Measurements from ENCODE around the gene ZNF827.
A peak's percentile ranks its signal among the peaks of the same experiment; 100 is the strongest.

The ZNF827 gene

DNA sequence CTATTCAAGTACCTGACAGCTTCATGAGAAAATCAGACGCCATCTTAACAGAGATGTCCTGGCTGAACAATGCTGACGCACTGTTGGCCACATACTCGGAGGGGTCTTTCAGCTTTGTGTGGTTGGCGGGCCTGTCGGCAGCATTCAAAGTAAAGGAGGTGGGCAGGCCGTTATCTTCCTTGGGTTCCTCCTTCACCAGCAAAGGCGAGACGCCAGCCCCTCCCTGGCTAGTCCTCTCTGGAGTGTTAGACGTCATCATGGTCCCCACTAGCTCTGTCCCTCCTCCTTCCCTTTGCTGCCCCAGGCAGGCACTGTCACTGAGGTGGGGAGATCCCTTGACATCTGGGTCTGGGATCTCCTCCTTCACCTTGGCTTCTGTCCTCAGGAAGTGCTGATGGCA, 53.0 kb downstream of the ZNF827 start:
- no peaks in the 10 kb centered on the region for H3K9me3 ChIP-seq (ENCODE audit: control insufficient read depth, low read length)
- no peak for DNase-seq (ENCODE audit: low read depth)
- no peaks in the 10 kb centered on the region for H3K36me3 ChIP-seq (ENCODE audit: control insufficient read depth, insufficient read depth, low read length, severe bottlenecking)
- no peak overlapping the region for H3K9ac ChIP-seq (ENCODE audit: low read length)
- H3K4me3 ChIP-seq (ENCODE audit: low read length): no peak overlapping the region
- no peaks in the 10 kb centered on the region for H3K27me3 ChIP-seq (replicated peaks; ENCODE audit: control insufficient read depth, insufficient read depth, low read length)
- peaks cover 18% of the 10 kb centered on the region for H3K4me1 ChIP-seq (ENCODE audit: control insufficient read depth, insufficient read depth, low read length)

DNA sequence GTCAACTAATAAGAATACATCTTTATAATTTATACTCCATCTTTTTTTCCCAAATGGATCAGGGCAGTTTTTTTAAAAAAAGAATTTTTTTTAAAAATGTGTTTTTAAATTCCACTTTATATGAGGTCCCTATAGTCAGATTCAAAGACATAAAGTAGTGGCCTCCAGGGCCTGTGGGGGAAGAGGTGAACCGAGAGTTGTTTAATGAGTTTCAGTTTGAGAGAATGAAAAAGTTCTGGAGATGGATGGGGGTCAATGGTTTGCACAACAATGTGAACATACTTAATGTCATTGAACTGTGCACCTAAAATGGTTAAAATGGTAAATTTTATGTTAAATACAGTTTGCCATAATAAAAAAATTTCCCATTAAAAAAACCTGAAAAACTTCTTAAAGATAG, 53.8 kb downstream of the ZNF827 start:
- Histone ChIP-seq H3K36me3 (ENCODE audit: control insufficient read depth, insufficient read depth, low read length, severe bottlenecking) (no peaks in the 10 kb centered on the region), H3K4me3 (ENCODE audit: low read length) (no peak overlapping the region), H3K9ac (ENCODE audit: low read length) (no peak overlapping the region), H3K4me1 (ENCODE audit: control insufficient read depth, insufficient read depth, low read length) (peaks cover 18% of the 10 kb centered on the region), H3K9me3 (ENCODE audit: control insufficient read depth, low read length) (no peaks in the 10 kb centered on the region), H3K27me3 (replicated peaks; ENCODE audit: control insufficient read depth, insufficient read depth, low read length) (no peaks in the 10 kb centered on the region)
- no peak for DNase-seq (ENCODE audit: low read depth)

DNA sequence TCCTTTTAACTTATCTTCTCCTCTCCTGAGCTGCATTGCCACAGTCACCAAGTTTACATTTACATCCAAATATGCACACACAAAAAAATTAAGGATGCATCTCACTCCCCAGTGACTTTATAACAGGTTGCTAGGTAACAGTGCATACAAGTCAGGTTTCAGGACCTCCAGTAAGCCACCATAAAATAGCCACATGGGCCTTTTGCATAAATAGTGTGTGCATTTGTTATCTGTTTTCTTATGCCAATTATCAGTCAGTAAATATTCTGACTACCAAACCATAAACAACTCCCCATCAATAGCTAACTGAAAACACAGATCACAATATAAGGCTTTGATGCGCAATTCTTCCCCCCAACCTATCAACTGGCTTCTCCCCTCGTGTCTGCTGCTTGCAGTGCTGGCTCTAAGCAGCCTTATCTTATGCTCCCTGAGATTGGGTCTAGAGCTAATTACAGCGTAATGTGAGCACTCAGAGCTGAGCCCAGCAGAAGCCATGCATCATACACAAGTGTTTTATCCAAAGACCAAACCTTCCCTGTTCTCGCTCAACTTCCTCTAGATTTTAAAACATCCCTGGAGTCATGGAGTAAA, 55.4 kb downstream of the ZNF827 start:
- no peak overlapping the region for H3K9ac ChIP-seq (ENCODE audit: low read length)
- no peaks in the 10 kb centered on the region for H3K27me3 ChIP-seq (replicated peaks; ENCODE audit: control insufficient read depth, insufficient read depth, low read length)
- H3K4me1 ChIP-seq (ENCODE audit: control insufficient read depth, insufficient read depth, low read length): peaks cover 23% of the 10 kb centered on the region
- H3K36me3 ChIP-seq (ENCODE audit: control insufficient read depth, insufficient read depth, low read length, severe bottlenecking): no peaks in the 10 kb centered on the region
- H3K4me3 ChIP-seq (ENCODE audit: low read length): no peak overlapping the region
- DNase-seq (ENCODE audit: low read depth): no peak
- no peaks in the 10 kb centered on the region for H3K9me3 ChIP-seq (ENCODE audit: control insufficient read depth, low read length)

DNA sequence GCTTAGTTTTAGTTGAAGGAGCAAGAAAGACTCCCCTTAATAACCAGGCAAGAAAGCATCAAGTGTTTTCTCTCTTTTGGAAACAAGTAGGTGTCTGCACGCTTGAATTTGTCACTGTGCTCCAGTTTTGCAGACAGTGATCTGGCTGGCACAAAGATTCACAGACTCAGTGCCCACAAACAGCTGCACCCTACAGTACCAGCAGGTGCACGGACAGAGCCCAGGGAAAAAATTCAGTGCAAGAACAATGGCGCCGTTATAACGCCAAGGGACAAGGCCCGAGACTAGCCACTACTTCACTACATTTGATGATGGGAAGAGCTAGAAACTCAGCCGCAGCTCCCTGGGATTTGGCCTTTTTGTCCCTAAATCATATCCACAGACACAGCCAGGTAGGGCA, 56.0 kb downstream of the ZNF827 start:
- peaks cover 20% of the 10 kb centered on the region for H3K4me1 ChIP-seq (ENCODE audit: control insufficient read depth, insufficient read depth, low read length)
- DNase-seq (ENCODE audit: low read depth): no peak
- no peaks in the 10 kb centered on the region for H3K27me3 ChIP-seq (replicated peaks; ENCODE audit: control insufficient read depth, insufficient read depth, low read length)
- H3K9ac ChIP-seq (ENCODE audit: low read length): no peak overlapping the region
- H3K9me3 ChIP-seq (ENCODE audit: control insufficient read depth, low read length): no peaks in the 10 kb centered on the region
- H3K4me3 ChIP-seq (ENCODE audit: low read length): no peak overlapping the region
- H3K36me3 ChIP-seq (ENCODE audit: control insufficient read depth, insufficient read depth, low read length, severe bottlenecking): no peaks in the 10 kb centered on the region

DNA sequence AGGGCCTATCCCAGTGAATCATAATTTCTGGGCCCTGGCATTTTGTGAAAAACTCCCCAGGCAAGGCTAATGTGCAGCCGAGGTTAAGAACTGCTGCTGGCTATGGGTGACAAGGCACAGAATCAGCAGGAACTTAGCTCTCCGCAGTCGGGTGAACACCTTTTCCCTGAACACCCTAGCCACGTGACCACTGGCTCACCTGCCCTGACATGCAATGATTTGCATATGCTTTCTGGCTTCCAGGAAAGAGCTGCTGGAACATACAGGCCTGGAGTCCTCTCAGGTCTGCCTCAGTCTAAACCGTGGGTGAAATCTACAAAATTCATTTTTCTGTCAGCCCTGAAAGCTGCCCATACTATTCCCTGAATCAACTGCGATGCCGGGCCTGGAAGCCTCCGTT, 56.6 kb downstream of the ZNF827 start:
- H3K4me3 ChIP-seq (ENCODE audit: low read length): no peak overlapping the region
- no peaks in the 10 kb centered on the region for H3K36me3 ChIP-seq (ENCODE audit: control insufficient read depth, insufficient read depth, low read length, severe bottlenecking)

DNA sequence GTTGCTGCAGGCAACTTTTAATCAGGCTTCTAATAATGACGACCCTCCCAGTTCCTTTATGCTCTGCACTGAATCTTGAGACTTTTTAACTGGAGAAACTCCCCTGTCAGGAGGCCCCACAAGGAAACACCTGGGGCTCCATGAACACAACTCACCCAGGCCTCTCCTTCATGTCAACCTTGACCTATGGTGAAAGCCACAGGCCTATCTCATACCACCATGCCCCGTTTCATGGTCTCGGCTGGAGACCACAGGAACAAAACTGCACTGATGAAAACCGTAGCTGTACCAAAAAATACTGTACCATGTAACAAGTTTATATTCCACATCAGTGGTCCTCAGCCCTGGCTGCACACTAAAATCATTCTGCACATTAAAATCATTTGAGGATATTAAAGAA, 57.0 kb downstream of the ZNF827 start:
- DNase-seq (ENCODE audit: low read depth): no peak
- peaks cover 10% of the 10 kb centered on the region for H3K4me1 ChIP-seq (ENCODE audit: control insufficient read depth, insufficient read depth, low read length)
- no peaks in the 10 kb centered on the region for H3K9me3 ChIP-seq (ENCODE audit: control insufficient read depth, low read length)
- H3K36me3 ChIP-seq (ENCODE audit: control insufficient read depth, insufficient read depth, low read length, severe bottlenecking): no peaks in the 10 kb centered on the region
- H3K27me3 ChIP-seq (replicated peaks; ENCODE audit: control insufficient read depth, insufficient read depth, low read length): no peaks in the 10 kb centered on the region
- no peak overlapping the region for H3K9ac ChIP-seq (ENCODE audit: low read length)
- H3K4me3 ChIP-seq (ENCODE audit: low read length): no peak overlapping the region

More for the DNA sequence above, 56.6 kb downstream of the ZNF827 start:
- no peaks in the 10 kb centered on the region for H3K27me3 ChIP-seq (replicated peaks; ENCODE audit: control insufficient read depth, insufficient read depth, low read length)
- no peaks in the 10 kb centered on the region for H3K9me3 ChIP-seq (ENCODE audit: control insufficient read depth, low read length)
- peaks cover 14% of the 10 kb centered on the region for H3K4me1 ChIP-seq (ENCODE audit: control insufficient read depth, insufficient read depth, low read length)
- DNase-seq (ENCODE audit: low read depth): no peak
- no peak overlapping the region for H3K9ac ChIP-seq (ENCODE audit: low read length)

DNA sequence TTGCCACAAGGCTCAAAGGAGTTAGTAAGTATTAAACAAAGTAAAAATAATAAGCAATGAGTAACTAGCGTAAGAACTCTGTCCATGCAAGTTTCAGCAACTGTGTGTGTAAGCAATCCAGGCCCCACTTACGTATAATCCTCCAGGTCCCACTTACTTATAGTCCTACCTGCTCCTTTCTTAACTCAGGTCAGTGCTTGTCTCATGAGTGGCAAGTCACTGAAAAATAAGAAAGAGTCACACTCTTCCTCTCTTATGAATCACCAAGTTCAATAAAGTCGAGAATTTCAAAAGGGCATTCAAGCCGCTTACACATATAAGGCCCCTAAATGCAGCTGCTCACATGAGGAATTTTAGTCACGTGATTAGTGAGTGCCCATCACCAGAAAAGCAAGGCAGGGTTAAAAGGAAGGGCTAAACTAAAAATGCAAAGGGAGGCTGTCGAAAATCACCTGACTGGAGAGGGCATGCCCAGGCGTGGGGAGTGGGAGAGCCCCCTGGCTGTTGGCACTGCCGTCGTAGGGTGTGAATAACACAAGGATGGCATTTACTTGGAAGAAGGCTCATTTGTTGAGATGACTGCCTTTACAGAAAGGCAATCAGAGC, 58.2 kb downstream of the ZNF827 start:
- no peak for DNase-seq (ENCODE audit: low read depth)
- Histone ChIP-seq H3K4me1 (ENCODE audit: control insufficient read depth, insufficient read depth, low read length) (peaks cover 5% of the 10 kb centered on the region), H3K36me3 (ENCODE audit: control insufficient read depth, insufficient read depth, low read length, severe bottlenecking) (no peaks in the 10 kb centered on the region), H3K9me3 (ENCODE audit: control insufficient read depth, low read length) (no peaks in the 10 kb centered on the region), H3K4me3 (ENCODE audit: low read length) (no peak overlapping the region), H3K27me3 (replicated peaks; ENCODE audit: control insufficient read depth, insufficient read depth, low read length) (no peaks in the 10 kb centered on the region), H3K9ac (ENCODE audit: low read length) (no peak overlapping the region)

DNA sequence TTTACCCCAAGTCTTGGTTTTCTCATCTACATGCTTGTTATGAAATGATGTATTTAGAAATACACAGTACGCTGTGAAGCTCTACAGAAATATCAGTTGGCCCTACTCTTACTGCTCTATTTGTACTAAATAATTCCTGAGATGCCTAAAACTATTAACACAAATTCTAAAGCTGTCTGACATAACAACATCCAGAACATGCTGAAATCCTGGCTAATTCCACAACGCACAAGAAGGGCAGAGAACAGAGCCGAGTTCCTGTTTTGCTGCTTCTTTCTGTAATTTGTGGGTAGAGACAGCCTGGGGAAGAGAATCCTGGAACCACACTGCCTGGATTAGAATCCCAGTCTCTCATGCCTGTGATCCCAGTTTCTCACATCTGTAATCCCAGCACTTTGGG, 59.0 kb downstream of the ZNF827 start:
- no peaks in the 10 kb centered on the region for H3K9me3 ChIP-seq (ENCODE audit: control insufficient read depth, low read length)
- DNase-seq (ENCODE audit: low read depth): peak; percentile 72
- H3K4me1 ChIP-seq (ENCODE audit: control insufficient read depth, insufficient read depth, low read length): peaks cover 5% of the 10 kb centered on the region
- no peak overlapping the region for H3K9ac ChIP-seq (ENCODE audit: low read length)
- H3K36me3 ChIP-seq (ENCODE audit: control insufficient read depth, insufficient read depth, low read length, severe bottlenecking): no peaks in the 10 kb centered on the region
- H3K27me3 ChIP-seq (replicated peaks; ENCODE audit: control insufficient read depth, insufficient read depth, low read length): no peaks in the 10 kb centered on the region
- no peak overlapping the region for H3K4me3 ChIP-seq (ENCODE audit: low read length)

DNA sequence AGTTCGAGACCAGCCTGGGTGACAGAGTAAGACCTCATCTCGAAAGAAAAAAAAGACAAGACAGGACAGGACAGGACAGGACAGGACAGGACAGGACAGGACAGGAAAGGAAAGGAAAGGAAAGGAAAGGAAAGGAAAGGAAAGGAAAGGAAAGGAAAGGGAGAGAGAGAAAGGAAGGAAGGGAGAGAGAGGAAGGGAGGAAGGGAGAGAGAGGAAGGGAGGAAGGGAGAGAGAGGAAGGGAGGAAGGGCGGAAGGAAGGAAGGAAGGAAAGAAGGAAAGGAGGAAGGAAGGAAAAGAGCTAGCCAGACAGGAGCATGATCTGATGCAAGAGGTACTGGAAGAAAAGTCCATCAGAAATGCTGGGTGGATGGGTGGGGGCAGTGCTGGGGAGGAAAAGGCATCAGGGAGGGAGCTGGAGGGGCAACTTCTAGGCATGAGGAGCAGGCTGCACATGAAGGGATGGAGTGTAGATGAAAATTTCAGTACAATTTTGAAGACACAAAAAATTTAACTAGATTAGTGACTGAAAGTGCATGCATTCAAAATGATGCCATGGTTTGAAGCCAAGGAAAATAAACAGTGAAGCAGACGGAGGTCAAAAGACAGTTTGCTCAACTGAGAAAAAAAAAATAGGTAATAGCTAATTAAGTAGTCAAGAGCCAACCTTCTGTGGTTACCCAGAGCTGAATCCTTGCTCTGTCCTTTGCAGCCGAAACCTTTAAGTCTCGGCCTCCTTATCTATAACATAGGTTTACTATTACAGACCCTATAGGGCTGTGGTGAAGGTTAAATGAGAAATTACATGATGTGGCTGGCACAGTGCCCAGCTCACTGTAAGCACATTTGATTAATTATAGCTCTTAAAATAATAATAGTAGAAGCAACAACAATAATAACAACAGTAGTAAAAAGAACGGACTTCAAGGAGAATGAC, 59.9 kb downstream of the ZNF827 start:
- peaks cover 5% of the 10 kb centered on the region for H3K4me1 ChIP-seq (ENCODE audit: control insufficient read depth, insufficient read depth, low read length)
- peak; percentile 79 for DNase-seq (ENCODE audit: low read depth)
- H3K9me3 ChIP-seq (ENCODE audit: control insufficient read depth, low read length): no peaks in the 10 kb centered on the region
- H3K9ac ChIP-seq (ENCODE audit: low read length): no peak overlapping the region
- no peaks in the 10 kb centered on the region for H3K36me3 ChIP-seq (ENCODE audit: control insufficient read depth, insufficient read depth, low read length, severe bottlenecking)
- no peak overlapping the region for H3K4me3 ChIP-seq (ENCODE audit: low read length)
- no peaks in the 10 kb centered on the region for H3K27me3 ChIP-seq (replicated peaks; ENCODE audit: control insufficient read depth, insufficient read depth, low read length)

DNA sequence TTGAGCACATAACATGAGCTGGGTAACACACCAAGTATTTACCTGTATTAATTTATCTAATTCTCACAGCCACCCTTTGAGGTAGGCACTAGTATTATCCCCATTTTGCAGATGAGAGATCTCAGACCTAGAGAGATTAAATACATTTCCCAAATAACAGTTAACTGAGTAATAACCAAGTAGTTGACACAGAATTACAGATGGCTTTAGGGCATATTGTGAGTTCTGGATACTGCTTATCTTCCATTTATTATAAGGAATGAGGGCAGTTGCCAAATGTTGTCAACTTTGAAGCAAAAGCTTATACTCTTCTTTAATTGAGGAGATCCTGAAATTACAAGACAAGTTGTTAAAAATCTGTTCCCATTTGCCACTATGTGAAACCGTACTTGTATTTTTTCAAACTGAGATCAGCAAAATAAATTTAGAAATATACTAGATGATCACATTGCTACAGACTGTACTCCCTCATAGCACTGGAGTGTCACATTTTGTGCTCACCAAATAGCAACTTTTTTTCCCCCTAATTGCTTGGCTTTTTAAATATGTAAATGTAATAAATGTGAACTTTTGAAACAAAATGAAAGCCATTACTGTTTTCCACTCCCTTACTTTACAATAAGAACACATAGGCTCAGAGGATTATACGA, 62.0 kb downstream of the ZNF827 start:
- H3K36me3 ChIP-seq (ENCODE audit: control insufficient read depth, insufficient read depth, low read length, severe bottlenecking): no peaks in the 10 kb centered on the region
- no peak for DNase-seq (ENCODE audit: low read depth)
- no peak overlapping the region for H3K9ac ChIP-seq (ENCODE audit: low read length)
- no peaks in the 10 kb centered on the region for H3K9me3 ChIP-seq (ENCODE audit: control insufficient read depth, low read length)
- H3K4me1 ChIP-seq (ENCODE audit: control insufficient read depth, insufficient read depth, low read length): peaks cover 5% of the 10 kb centered on the region
- no peak overlapping the region for H3K4me3 ChIP-seq (ENCODE audit: low read length)
- H3K27me3 ChIP-seq (replicated peaks; ENCODE audit: control insufficient read depth, insufficient read depth, low read length): no peaks in the 10 kb centered on the region

DNA sequence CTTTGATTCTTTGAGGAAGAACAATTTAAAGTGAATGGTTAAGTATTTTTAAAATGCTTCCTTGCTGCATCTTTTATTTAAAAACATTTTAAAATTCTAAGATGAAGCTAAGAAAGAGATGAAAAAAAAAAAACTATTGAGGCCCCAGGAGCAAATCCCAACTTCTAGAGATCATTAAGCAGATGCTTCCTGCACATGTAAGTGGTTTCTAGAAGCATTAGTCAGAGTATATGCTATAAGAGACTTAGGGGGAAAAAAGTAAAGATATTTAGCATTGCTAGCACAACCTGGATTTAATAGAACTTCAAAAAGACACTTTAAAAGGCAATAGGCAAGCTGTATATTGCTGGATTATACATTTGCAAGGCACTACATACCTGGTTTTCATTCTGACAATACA, 64.7 kb downstream of the ZNF827 start:
- H3K4me1 ChIP-seq (ENCODE audit: control insufficient read depth, insufficient read depth, low read length): peaks cover 1% of the 10 kb centered on the region
- no peaks in the 10 kb centered on the region for H3K27me3 ChIP-seq (replicated peaks; ENCODE audit: control insufficient read depth, insufficient read depth, low read length)
- no peak for DNase-seq (ENCODE audit: low read depth)
- H3K4me3 ChIP-seq (ENCODE audit: low read length): no peak overlapping the region
- H3K9me3 ChIP-seq (ENCODE audit: control insufficient read depth, low read length): no peaks in the 10 kb centered on the region
- peaks cover 4% of the 10 kb centered on the region for H3K36me3 ChIP-seq (ENCODE audit: control insufficient read depth, insufficient read depth, low read length, severe bottlenecking)
- no peak overlapping the region for H3K9ac ChIP-seq (ENCODE audit: low read length)
